Stimulated activated CD4-positive, alpha-beta T cell treated with anti-CD3 and anti-CD28 coated beads, Interleukin-4, amount 100 ng/mL, for 1 hour (primary cell): ENCODE measurements around the gene NFIC.
"Not testable (repeated sequence)": the region's sequence is repeated elsewhere in the genome, so short reads cannot be mapped to it uniquely, and the experiment has no call there.

Experiments used
- DNase-seq: peaks from one replicate; pipeline ENCODE4 v3.0.0-alpha.2; 2020

The NFIC gene

DNA sequence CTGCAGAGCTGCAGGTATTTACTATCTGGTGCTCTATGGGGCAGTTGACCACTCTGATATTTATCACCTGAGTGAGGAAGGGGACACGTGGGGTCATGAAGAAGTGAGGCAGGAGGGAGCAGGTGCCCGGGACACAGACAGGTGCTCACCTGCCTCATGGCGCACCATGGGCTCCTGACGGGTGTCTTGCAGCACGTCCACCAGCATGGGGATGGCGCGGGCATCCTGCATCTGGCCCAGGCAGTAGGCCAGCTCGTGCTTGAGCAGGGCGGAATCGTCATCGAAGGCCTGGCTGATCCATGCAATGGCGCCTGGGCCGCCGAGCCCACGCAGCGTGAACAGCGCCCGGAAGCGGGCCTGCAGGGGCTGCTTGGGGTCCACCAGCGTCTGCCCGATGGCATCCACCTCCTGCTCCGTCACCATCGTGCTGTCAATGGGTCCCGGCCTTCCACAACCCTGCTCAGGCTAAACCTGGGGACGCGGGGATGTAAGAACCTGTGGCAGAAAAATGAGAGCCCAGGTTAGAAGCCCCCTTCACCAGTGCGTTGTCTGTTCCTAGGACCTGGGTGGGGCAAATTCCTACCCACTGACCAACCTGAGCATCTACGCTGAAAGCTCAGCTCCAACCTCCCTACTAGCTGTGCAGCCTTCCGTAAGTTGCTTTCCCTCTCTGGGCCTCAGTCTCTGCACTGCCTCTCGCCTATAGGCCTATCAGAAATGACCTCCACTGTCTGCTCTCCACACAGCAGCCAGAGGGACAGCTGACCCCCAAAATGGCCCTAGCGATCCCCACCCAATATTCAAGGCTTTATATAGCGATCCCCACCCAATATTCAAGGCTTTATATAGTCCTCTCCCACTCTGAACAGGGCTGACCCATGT is 130.2 kb downstream of the NFIC start:
- DNase-seq, result no peak

GRCh38 chr19:3497757-3498520 is 131.6 kb downstream of the NFIC start:
- no peak for DNase-seq

DNA sequence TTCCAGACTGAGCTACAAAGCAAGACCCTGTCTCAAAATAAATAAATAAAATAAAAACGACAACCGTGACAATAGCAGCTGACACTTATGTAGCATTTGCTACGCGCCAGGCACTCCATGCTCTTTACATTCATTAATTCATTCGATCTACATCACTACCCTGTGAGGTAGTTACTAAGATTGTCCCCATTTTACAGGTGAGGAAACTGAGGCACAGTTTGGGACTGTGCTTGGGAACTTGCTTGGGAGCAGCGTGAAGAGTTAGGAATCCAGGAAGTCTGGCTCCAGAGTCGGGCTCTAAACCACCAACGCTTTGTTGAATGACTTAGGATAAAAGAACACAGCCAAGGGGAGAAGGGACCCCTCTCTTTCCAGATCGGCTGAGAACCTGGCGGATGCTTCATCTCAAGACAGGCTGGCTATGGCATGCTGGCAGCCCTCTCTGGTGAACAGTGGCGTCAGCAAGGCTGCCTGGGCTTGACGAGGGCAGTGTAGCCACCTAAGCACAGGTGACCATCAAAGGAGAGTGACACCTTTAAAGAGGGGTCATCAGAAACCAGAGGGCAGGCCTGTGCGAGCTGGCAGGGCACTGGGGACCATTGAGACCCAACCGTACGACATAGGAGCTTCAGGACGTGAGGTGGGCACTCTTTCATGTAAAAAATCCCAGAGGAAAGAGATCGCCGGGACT is 133.5 kb downstream of the NFIC start:
- DNase-seq, result no peak

DNA sequence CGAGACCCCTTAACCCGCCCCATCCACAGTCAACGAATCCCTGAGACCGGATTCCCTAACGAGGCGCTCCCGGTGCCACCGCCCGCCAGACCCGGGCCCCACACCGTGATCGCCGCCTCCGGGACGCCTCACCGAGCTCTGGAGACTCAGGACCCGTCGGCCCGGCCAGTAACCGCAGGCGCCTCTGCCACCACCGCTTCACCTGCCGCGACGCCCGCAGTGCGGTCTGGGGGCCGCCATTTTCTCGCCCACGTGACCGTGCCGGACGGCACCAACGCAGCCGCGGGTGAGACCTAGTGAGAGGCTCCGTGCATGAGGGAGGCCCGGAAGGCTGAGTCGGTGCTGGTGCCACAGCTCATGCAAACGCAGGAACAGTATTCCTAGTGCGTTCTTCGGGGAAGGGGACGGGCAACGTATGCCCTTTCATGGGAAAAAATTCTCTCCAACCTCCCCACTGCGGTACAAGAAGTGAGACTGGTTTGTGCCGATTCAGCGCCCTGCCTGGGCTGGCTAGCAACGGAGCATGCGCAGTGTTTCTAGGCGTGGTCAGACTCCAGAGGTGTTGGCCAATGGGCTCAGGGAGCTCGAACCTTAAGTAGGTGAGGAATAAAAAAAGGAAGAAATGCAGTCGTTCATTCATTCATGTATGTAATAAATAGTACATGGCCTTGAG is 134.2 kb downstream of the NFIC start, which contains the start of gene DOHH:
DOHH (minus strand) TSS at position 246 of the 673 bp plus-strand sequence. CDS start 3,860 bp downstream, outside the sequence.
- peak; percentile 97 for DNase-seq

DNA sequence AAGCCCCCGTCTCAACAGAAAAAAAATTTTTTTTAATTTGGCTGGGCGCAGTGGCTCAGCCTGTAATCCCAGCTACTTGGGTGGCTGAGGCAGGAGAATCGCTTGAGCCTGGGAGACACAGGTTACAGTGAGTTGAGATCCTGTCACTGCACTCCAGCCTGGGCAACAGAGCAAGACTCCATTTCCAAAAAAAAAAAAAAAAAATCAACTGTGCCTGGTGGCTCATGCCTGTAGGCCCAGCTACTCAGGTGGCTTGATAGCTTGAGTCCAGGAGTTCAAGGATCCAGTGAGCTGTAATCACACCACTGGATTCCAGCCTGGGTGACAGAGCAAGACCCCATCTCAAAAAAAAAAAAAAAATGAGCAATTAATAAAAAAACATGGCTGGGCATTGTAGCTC is 135.4 kb downstream of the NFIC start:
- no peak for DNase-seq

GRCh38 chr19:3503036-3503572 is 136.7 kb downstream of the NFIC start:
- no peak for DNase-seq

- DNase-seq, result no peak
These were observed 138.4 kb downstream of the NFIC start for GRCh38 chr19:3504735-3505134.

- DNase-seq, result peak; percentile 99
These were observed 139.4 kb downstream of the NFIC start, which contains the start of gene FZR1 for GRCh38 chr19:3505598-3506383. TSS of gene FZR1 (plus strand) at chr19:3506311. CDS start at chr19:3522990, 16,679 bp downstream.

DNA sequence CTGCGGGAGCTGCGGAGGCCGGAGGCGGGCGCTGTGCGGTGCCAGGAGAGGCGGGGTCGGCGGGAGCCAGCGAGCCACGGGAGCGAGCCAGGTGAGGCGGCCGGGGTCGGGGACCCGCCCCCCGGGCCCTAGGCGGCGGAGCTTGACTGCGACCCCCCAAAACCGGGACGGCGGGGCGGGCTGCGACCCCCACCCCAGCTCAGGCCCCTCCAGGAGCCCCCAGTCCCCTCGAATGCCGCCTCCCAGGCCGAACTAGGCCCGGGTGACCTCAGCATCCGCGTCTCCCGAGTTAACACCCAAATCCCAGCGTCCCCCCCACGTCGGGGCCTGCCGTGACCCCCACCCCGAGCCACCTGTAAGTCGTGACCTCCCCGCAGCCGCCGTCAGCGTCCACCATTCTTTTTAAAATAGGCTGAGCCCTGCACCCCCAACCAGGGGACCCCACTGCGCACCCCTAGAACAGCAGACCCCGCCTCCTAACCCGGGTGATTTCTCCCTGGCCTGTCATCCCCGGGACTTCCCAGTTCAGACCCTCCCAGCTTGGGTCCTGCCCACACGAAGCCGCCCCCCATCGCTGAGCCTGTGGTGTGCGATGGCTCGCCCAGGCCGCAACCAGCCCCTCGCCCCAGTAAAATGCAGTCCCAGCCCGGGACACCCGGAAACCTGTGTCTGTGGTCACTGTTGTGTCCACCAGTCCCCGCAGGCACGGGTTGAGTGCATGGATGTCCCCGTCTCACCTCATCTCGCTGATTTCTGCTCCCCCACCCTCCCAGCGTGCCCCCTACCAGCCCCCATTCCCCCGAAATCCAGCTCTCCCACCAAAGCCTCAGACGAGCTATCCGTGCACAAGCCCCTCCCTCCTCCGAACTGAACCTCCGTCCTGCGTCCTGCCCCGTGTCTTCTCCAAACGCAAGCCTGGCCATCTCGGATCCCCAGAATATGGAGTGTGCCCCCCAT is 140.3 kb downstream of the NFIC start:
- peak; percentile 29 for DNase-seq

DNA sequence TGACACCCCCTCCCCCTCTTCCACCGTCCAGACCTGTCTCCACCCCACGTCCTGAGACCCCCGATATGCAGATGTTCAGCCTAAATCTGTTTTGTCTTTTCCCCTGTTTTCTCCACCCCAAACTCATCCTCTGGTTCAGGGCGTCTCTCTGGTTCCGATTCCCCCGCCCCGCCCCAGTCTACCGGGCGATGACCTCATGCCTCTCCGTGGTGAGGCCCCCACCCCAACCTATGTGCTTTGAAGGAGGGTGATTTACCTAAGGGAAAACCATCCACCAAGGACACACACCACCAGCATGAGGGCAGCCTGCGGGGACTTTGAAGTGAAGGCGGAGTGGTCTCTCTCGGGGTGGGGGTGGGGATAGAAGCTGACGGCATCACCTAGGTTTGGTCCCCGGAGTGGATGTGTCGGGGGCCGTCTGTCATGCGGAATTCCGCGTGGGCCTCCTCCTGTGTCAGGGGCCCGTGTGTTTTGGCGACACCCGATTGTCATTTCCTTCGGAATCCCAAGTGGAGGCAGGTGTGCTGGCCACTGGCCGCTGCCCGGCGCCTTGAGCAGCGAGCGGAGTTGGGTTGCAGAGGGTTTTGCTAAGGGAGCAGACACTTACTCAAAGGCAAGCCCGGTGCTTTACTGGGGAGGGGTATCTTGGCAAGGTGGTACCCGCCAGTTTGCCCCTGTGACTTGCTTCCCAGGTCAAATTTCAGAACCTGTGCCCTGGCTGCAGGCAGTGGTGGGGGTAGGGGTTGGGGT is 141.2 kb downstream of the NFIC start:
- DNase-seq, result peak; percentile 52

GRCh38 chr19:3508121-3508661 is 141.8 kb downstream of the NFIC start:
- DNase-seq, result not testable (repeated sequence)

- DNase-seq, result no peak
These were observed 142.6 kb downstream of the NFIC start for GRCh38 chr19:3508771-3509535.

- no peak for DNase-seq
These were observed 143.2 kb downstream of the NFIC start for GRCh38 chr19:3509566-3509989.

GRCh38 chr19:3510727-3511126 is 144.3 kb downstream of the NFIC start:
- no peak for DNase-seq

DNA sequence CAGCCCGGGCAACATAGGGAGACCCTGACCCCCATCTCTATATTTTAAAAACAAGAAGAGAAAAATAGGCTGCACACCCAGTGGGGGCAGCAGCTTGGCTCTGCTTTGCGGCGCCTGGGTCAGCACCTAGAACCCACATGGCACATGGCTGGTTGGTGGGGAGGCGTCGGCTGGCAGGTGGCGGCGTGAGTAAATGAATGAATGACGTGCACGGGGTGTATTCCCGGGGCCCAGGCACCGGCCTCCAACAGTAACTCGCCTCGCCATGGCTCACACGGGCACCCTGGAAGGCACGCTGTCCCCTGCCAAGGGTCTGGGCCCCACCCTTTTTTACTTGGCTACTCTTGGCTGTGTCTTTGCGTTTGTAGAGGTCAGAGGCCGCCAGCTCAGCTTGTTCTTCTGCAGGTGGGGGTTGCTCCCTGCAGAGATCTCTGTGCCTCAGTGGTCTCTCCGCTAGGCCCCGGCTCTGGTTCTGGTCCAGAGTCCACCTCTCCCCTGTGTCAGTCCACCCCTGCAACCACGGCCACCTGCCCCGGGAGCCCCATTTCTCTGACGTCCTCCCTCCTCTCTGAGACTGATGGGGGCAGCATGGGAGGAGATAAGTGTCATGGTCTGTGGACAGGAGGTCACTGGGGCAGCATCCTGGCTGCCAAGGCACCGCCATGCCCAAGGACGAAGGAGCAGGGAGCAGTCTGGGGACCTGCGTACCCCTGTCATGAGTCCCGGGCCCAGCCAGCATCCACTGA is 145.3 kb downstream of the NFIC start:
- no peak for DNase-seq

- DNase-seq, result no peak
These were observed 146.3 kb downstream of the NFIC start for GRCh38 chr19:3512562-3513228.
